ENCODE results near the gene EBF3. TPM values are rescaled to one million over a fixed set of nuclear protein-coding genes. Genes with fewer than 3 reads are reported as not detected.

The EBF3 gene
- total RNA-seq, 4 donors from 2014 or later = 0.42 to 2.9 (median 1.3) TPM

DNA sequence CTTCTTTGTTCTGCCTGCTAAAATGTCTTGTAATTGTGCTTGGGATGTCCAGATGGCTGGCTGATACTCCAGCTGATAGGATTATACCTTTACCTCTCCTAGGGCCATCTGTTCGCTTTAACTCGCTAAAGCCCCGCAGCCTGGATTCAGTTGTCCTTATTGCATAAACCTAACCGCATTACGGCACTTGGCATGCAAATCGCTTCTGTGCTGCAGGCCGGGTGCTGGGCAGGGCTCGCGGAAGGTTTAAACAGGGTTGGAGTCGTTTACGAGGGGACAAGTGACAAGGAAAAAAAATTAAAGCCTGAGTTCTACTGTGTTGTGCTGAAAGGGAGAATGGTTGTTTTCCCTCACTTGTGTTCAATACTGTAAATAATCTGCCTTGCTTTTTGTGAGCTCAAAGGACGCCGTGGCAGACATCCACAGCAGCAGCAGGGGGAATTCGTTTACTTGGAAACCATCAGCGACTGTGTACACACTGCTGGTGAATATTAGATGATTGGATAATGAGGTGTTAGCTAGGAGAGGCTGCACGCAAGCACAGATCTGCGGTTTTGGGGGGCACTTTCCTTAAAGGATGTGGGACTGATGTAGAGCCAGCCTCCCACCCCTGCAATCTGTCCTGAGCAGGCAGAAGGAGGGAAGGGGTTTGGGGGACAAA is 93.0 kb downstream of the EBF3 start:
- Histone ChIP-seq H3K4me1 (no peaks in the 10 kb centered on the region), H3K9me3 (no peaks in the 10 kb centered on the region), H3K27me3 (no peaks in the 10 kb centered on the region), H3K27ac (no peak overlapping the region), H3K4me3 (no peak overlapping the region), H3K36me3 (no peaks in the 10 kb centered on the region)
- TF ChIP-seq POLR2A (IDR thresholded peaks at IDR 0.05) (no peak), CTCF (IDR thresholded peaks at IDR 0.05) (no peak)
- 30 to 39% methylated on average over 11 to 17 of the region's 17 CpGs for WGBS, 2 donors
- intact Hi-C loops (cut with DNase I) = no loop called here
- no peak for DNase-seq

GRCh38 chr10:129870474-129870757 is 93.7 kb downstream of the EBF3 start:
- Histone ChIP-seq H3K9me3 (no peaks in the 10 kb centered on the region), H3K4me1 (no peaks in the 10 kb centered on the region), H3K27ac (no peak overlapping the region), H3K36me3 (no peaks in the 10 kb centered on the region), H3K27me3 (no peaks in the 10 kb centered on the region), H3K4me3 (no peak overlapping the region)
- WGBS, 2 donors = 97% methylated on average over 8 of the region's 13 CpGs; no CpG with 5 or more reads in 1 of the 2 donors
- TF ChIP-seq CTCF (IDR thresholded peaks at IDR 0.05) (no peak), POLR2A (IDR thresholded peaks at IDR 0.05) (no peak)
- no peak for DNase-seq
- intact Hi-C loops (cut with DNase I) = no loop called here

DNA sequence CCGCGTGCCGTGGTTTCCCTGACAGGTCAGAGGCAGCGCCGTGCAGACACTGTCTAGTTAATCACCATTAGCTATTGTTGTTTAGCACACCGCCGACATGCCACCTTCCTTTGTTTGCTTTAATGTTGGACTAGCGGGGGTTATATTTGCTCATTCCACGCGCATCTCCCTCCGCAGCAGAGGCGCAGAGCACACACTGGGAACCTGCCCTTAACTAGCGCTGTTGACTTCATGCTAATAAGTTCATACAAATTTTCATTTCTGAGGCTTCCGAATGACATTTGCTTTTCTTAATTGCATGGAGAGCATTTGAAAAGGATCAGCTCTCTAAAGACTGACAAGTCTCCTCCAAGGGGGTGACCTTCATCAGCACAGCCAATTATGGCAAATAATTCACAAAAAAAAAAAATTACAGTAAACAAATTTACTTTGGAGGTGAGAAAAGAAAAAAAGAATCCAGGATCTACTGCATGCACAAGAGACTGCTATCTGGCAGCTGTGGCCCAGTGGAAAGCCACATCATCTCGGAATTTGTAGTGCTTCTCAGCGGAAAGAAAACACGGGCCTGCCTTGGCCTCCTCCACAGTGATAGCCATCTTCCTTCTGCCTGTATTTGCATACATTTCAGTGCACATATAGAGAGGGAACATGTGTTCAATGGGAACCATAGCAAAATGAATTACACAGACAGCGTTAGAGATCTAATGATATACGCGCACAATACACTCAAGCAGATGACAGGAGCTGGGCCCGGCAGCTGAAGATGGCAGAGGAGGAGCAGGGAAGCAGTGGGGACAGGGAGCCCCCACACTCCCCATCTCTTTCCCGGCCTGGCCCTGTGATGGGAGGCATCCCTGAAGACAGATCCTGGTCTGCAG is 94.2 kb downstream of the EBF3 start:
- no peak for DNase-seq
- no peak for TF ChIP-seq POLR2A (IDR thresholded peaks at IDR 0.05)
- no peak for TF ChIP-seq CTCF (IDR thresholded peaks at IDR 0.05)
- H3K27me3 ChIP-seq = no peaks in the 10 kb centered on the region
- no peaks in the 10 kb centered on the region for H3K9me3 ChIP-seq
- H3K36me3 ChIP-seq = no peaks in the 10 kb centered on the region
- 92 to 94% methylated on average over 20 to 21 of the region's 22 CpGs for WGBS, 2 donors
- H3K27ac ChIP-seq = no peak overlapping the region
- intact Hi-C loops (cut with DNase I) = no loop called here
- no peaks in the 10 kb centered on the region for H3K4me1 ChIP-seq
- no peak overlapping the region for H3K4me3 ChIP-seq

GRCh38 chr10:129868449-129869035 is 95.5 kb downstream of the EBF3 start:
- no peak overlapping the region for H3K27ac ChIP-seq
- H3K4me1 ChIP-seq = no peaks in the 10 kb centered on the region
- H3K9me3 ChIP-seq = no peaks in the 10 kb centered on the region
- DNase-seq = no peak
- intact Hi-C loops (cut with DNase I) = no loop called here
- WGBS, 2 donors = 88 to 91% methylated on average over 11 of the region's 18 CpGs
- TF ChIP-seq CTCF (IDR thresholded peaks at IDR 0.05) (no peak), POLR2A (IDR thresholded peaks at IDR 0.05) (no peak)
- no peak overlapping the region for H3K4me3 ChIP-seq
- H3K27me3 ChIP-seq = no peaks in the 10 kb centered on the region
- H3K36me3 ChIP-seq = no peaks in the 10 kb centered on the region

GRCh38 chr10:129867631-129868179 is 96.4 kb downstream of the EBF3 start:
- no peaks in the 10 kb centered on the region for H3K4me1 ChIP-seq
- WGBS, 2 donors = 93 to 97% methylated on average over 16 to 36 of the region's 36 CpGs
- no peak overlapping the region for H3K27ac ChIP-seq
- DNase-seq = no peak
- no peaks in the 10 kb centered on the region for H3K9me3 ChIP-seq
- intact Hi-C loops (cut with DNase I) = no loop called here
- no peak for TF ChIP-seq CTCF (IDR thresholded peaks at IDR 0.05)
- TF ChIP-seq POLR2A (IDR thresholded peaks at IDR 0.05) = no peak
- no peak overlapping the region for H3K4me3 ChIP-seq
- no peaks in the 10 kb centered on the region for H3K36me3 ChIP-seq
- H3K27me3 ChIP-seq = no peaks in the 10 kb centered on the region
